Measurements from ENCODE around the gene MAP1LC3A.

The MAP1LC3A gene

DNA sequence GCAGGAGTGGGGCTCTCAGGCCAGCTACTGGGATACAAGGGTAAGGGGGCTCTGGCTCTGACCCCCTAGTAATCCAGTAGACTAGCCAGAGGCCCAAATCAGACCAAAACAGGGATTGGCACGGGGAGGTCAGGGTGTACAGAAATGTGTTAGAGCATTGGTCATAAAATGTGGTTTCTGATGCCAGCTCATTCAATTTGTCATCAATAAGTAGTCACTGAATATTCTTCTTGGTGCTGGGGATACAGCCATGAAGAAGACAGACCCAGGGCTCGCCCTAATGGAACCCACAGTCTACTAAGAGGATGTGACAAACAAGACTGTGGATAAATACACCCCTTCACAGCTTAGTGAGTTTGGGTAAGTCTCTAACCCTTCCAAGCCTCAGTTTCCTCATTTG, 11.1 kb downstream of the MAP1LC3A start:
- H3K9me3 Mint-ChIP-seq: no peaks in the 10 kb centered on the region
- H3K27me3 Mint-ChIP-seq (ENCODE audit: low read depth): no peaks in the 10 kb centered on the region
- no peak overlapping the region for H3K27ac Mint-ChIP-seq
- H3K4me3 Mint-ChIP-seq: no peak overlapping the region
- peaks cover 11% of the 10 kb centered on the region for H3K4me1 Mint-ChIP-seq (ENCODE audit: low read depth)
- H3K36me3 Mint-ChIP-seq (ENCODE audit: low read depth): peaks cover 9% of the 10 kb centered on the region

DNA sequence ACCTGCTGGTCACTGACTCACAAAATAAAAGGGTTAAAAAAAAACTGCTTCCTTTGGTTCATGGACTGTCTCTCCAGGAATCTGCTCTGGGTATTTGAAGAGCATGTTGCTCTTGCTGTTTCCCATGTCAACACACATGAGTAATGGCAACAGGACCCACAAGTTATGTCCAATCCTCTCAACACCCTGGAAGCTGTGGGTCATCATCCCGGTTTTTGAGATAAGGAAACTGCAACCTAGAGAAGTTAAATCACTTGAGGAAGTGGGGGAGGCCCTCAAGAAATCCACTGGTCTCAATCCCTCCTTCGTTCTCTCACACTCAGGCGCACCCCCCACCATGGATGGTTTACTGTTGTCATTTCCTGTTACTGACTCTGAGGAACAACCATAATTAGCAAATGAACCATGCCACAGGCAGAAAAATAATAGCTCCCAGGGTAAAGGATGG, 12.4 kb downstream of the MAP1LC3A start:
- peak overlapping the region; percentile 63 for H3K27ac Mint-ChIP-seq
- peaks cover 9% of the 10 kb centered on the region for H3K4me1 Mint-ChIP-seq (ENCODE audit: low read depth)
- H3K36me3 Mint-ChIP-seq (ENCODE audit: low read depth): peaks cover 12% of the 10 kb centered on the region
- H3K9me3 Mint-ChIP-seq: no peaks in the 10 kb centered on the region
- H3K4me3 Mint-ChIP-seq: no peak overlapping the region
- no peaks in the 10 kb centered on the region for H3K27me3 Mint-ChIP-seq (ENCODE audit: low read depth)

DNA sequence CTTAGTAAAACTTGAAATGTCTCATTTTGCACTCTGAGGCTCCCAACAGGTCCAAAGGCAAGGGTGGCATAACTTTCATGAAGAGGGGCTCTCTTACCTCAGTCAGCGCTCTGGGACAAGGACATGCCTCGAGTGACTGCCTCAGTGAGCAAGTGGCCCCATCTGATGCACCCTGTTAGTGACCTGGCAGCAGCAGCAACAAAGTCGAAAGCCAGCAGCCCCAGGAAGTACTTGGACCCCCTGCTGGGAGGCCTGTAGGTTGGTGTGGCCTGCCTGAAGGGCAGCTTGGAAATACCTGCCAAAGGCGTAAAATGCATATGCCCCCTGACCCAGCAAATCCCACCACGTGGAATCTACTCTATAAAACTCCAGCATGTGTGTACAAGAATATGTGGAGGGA, 13.2 kb downstream of the MAP1LC3A start:
- no peak overlapping the region for H3K4me3 Mint-ChIP-seq
- peaks cover 9% of the 10 kb centered on the region for H3K4me1 Mint-ChIP-seq (ENCODE audit: low read depth)
- no peaks in the 10 kb centered on the region for H3K27me3 Mint-ChIP-seq (ENCODE audit: low read depth)
- no peaks in the 10 kb centered on the region for H3K9me3 Mint-ChIP-seq
- H3K27ac Mint-ChIP-seq: no peak overlapping the region
- peaks cover 12% of the 10 kb centered on the region for H3K36me3 Mint-ChIP-seq (ENCODE audit: low read depth)

DNA sequence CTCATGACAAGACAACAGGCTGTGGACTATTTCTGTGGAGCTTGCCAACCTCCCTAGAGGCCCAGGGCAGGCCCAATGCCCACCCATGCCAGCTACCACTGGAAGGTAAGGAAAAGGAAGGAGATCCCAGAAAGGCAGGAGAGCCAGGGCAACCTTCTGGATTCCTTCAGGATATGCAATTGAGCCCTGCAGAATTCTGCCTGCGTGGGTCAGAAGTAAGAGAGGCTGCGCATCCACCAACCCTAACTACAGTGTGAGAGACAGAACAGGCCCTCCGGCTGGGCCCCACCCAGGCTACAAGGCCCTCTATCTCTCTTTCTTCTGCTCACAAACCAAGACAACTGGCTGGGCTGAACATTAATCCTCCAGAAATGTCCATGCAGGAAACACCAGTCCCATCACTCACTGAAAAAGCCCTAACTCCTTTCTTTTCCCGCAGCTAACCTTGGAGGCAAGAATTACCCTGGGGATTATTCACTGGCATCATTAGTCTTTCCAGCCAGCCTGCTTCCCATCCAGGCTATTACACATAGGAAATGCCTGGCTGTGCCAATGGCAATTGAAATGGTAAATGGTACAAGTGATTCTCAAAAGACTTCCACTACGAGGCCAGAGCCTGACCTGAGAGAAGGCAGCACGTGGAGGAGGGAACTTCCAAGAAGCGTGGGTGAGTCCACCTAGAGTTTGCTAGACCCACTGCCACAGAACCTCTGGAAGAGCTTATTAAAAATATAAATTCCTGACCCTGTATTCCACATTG, 15.2 kb downstream of the MAP1LC3A start:
- Mint-ChIP-seq H3K27me3 (ENCODE audit: low read depth) (no peaks in the 10 kb centered on the region), H3K36me3 (ENCODE audit: low read depth) (peaks cover 11% of the 10 kb centered on the region), H3K4me1 (ENCODE audit: low read depth) (peaks cover 14% of the 10 kb centered on the region), H3K27ac (no peak overlapping the region), H3K4me3 (no peak overlapping the region), H3K9me3 (no peaks in the 10 kb centered on the region)

DNA sequence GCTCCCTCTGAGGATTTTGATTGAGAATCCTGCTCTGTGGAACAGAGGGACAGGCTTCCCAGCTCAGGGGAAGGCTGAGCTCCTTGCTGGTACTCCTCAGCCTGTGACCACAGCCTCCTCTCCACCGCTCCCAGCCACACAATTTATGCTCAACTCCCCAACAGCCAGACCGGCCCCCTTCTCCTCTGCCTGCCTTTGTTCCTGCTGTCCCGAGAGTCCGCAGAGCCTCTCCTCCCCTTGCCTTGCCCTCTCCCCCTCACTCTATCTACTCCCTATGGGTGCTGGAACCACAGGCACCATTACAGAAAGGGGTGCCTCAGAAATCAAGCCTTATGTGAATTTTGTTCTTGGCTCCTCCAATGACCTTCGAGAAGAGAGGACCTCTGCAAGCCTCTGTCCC, 15.9 kb downstream of the MAP1LC3A start:
- H3K27ac Mint-ChIP-seq: no peak overlapping the region
- no peaks in the 10 kb centered on the region for H3K9me3 Mint-ChIP-seq
- H3K4me1 Mint-ChIP-seq (ENCODE audit: low read depth): peaks cover 15% of the 10 kb centered on the region
- peaks cover 11% of the 10 kb centered on the region for H3K36me3 Mint-ChIP-seq (ENCODE audit: low read depth)
- H3K4me3 Mint-ChIP-seq: no peak overlapping the region
- H3K27me3 Mint-ChIP-seq (ENCODE audit: low read depth): no peaks in the 10 kb centered on the region

DNA sequence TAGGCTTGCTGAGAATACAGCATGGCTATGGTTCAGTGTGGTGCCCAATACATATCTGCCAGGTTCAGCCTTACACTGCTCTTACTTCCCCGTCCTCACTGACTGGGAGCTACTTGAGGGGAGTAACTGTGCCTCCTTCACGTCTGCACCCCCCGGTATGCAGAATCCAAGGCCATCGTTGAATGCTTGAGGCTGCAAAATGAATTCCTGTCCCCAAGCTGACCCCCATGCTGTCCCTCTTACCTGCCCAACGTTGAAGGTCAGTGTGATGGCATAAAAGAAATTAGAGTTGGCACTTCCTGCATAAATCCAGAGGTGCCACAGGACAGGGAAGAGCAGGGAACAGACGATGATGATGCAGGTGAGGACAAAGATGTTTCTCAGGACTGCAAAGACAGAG, 16.3 kb downstream of the MAP1LC3A start:
- no peaks in the 10 kb centered on the region for H3K9me3 Mint-ChIP-seq
- H3K4me3 Mint-ChIP-seq: no peak overlapping the region
- H3K36me3 Mint-ChIP-seq (ENCODE audit: low read depth): peaks cover 13% of the 10 kb centered on the region
- no peaks in the 10 kb centered on the region for H3K27me3 Mint-ChIP-seq (ENCODE audit: low read depth)
- H3K27ac Mint-ChIP-seq: no peak overlapping the region
- H3K4me1 Mint-ChIP-seq (ENCODE audit: low read depth): peaks cover 19% of the 10 kb centered on the region

DNA sequence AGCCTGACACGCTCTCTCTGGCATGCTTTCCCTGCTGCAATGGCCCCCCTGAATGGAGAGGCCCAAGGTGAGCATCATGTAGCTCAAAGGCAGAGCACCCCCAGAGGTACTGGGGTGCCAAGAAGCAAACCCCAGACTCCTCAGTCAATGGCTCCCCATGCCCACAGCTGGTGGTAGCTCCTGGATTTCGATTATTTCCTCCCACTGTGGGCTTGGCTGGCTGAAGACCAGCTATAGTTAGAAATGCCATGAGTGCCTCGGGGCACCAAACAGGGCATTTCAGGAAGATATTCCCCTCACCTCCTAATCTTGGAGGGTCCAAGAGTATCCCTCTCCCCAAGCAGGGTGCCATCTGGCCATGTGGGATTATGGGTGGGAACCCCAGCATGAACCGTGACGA, 16.8 kb downstream of the MAP1LC3A start:
- Mint-ChIP-seq H3K4me3 (no peak overlapping the region), H3K27me3 (ENCODE audit: low read depth) (no peaks in the 10 kb centered on the region), H3K36me3 (ENCODE audit: low read depth) (peaks cover 13% of the 10 kb centered on the region), H3K9me3 (no peaks in the 10 kb centered on the region), H3K4me1 (ENCODE audit: low read depth) (peaks cover 24% of the 10 kb centered on the region), H3K27ac (no peak overlapping the region)

DNA sequence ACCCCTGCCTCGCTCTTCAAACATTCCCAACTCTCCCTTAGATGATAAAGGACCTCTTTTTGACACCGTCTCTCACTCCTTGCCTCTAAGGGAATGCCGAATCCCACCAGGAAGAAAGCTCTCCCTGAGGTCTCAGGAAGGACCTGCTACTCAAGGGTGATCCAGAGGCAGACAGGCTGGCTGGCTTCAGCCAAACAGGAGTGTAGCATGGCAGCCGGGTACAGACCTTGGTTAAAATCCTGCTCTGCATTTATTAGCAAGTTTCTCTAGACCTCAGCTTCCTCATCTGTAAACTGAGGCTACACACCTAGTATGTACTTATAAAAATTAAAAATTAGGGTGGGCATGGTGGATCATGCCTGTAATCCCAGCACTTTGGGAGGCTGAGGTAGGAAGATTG, 17.2 kb downstream of the MAP1LC3A start:
- H3K27me3 Mint-ChIP-seq (ENCODE audit: low read depth): no peaks in the 10 kb centered on the region
- no peak overlapping the region for H3K4me3 Mint-ChIP-seq
- H3K9me3 Mint-ChIP-seq: no peaks in the 10 kb centered on the region
- no peak overlapping the region for H3K27ac Mint-ChIP-seq
- H3K36me3 Mint-ChIP-seq (ENCODE audit: low read depth): peaks cover 14% of the 10 kb centered on the region
- H3K4me1 Mint-ChIP-seq (ENCODE audit: low read depth): peaks cover 27% of the 10 kb centered on the region

DNA sequence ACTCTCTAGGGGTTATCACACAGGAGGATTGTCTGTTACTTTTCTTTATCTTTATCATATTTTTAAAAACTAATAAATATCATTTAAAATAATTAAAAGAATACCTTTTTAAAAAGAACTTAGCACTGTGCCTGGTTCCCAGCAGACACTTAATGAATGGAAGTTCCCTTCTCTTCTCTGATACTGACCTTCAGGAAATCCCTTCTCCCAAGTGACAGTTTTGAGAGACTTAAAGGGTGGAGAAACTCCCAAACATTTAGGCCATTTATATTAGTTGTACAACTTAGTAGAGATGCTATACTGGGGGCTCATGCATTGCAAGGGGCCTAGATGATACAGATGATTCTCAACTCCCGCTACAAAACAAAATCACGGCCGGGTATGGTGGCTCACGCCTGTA, 18.5 kb downstream of the MAP1LC3A start:
- H3K36me3 Mint-ChIP-seq (ENCODE audit: low read depth): peaks cover 17% of the 10 kb centered on the region
- peaks cover 32% of the 10 kb centered on the region for H3K4me1 Mint-ChIP-seq (ENCODE audit: low read depth)
- H3K27ac Mint-ChIP-seq: no peak overlapping the region
- H3K27me3 Mint-ChIP-seq (ENCODE audit: low read depth): no peaks in the 10 kb centered on the region
- no peaks in the 10 kb centered on the region for H3K9me3 Mint-ChIP-seq
- no peak overlapping the region for H3K4me3 Mint-ChIP-seq

DNA sequence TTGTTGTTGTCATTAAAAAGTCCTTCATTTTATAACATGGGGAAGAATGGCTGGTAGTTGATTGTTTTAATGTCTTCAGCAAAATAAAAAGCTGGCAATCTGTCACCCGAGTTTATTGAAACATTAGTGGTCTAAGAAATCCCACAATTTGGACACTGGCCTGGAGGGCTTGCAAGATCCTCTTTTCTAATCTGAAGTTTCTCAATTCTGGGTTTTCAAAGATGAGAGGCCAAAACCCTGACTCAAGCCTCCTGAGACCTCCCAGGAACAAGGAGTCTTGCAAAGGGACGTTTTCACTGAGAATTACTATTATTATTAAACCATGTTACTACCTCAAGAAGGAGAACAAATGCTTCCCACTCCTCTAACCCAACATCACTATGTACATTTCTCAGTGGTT, 19.5 kb downstream of the MAP1LC3A start:
- H3K9me3 Mint-ChIP-seq: no peaks in the 10 kb centered on the region
- H3K4me3 Mint-ChIP-seq: no peak overlapping the region
- no peaks in the 10 kb centered on the region for H3K27me3 Mint-ChIP-seq (ENCODE audit: low read depth)
- no peak overlapping the region for H3K27ac Mint-ChIP-seq
- peaks cover 17% of the 10 kb centered on the region for H3K36me3 Mint-ChIP-seq (ENCODE audit: low read depth)
- peaks cover 37% of the 10 kb centered on the region for H3K4me1 Mint-ChIP-seq (ENCODE audit: low read depth)

DNA sequence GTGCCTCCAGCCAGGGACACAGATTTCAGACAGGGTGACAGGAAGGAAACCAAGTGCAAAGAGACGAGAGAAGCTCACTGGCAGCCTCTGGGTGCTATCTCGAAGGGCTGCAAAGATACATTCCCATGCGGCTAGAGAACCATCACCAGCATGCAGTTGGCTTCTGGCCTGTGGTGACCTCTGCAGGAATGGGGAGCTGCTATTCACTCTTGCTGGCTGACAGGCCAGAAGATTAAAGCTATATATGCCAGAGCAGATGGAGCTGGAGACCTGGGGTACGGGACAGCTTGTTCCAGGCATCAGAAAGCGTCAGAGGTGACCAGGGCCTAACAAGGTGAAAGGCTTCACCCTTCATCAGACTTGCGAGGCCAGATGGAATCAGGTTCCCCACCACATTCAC, 20.0 kb downstream of the MAP1LC3A start:
- Mint-ChIP-seq H3K9me3 (no peaks in the 10 kb centered on the region), H3K36me3 (ENCODE audit: low read depth) (peaks cover 20% of the 10 kb centered on the region), H3K27me3 (ENCODE audit: low read depth) (no peaks in the 10 kb centered on the region), H3K4me3 (no peak overlapping the region), H3K4me1 (ENCODE audit: low read depth) (peaks cover 37% of the 10 kb centered on the region), H3K27ac (peak overlapping the region; percentile 36)

DNA sequence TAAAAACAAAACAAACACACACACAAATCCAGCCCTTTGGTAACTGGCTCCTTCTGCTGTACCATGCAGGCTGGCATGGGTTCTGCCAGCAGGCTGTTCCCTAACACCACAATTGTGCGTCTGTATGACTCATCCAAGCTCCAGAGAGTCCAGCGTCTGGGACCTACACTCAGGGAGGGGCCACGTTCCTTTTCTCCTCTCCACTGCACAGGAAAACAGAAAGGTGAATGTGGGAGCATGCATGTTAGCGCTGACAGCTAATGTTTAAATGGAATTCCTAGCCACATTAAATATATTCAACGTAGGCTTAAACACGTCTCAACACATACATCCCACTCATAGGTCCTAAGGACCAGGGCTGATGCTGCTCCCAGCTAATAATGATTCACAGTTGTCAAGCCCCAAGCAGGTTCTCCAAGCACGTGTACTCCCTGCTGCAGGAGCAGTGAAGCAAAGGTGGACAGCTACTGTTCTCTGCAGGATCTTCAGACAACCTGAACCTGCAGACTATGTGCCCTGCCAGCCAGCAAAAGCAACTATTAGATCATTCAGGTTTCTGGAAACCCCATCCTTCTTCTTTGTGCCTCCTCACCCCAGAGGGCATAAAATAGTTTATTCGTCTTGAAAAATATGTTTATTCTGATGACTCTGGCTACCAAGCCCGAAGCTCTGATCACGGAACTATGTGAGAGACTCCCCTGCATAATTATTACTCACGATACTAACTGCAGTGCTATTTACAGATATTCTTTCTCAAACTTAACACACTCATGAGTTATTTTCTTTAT, 20.9 kb downstream of the MAP1LC3A start:
- H3K27ac Mint-ChIP-seq: peak overlapping the region; percentile 96
- no peaks in the 10 kb centered on the region for H3K9me3 Mint-ChIP-seq
- H3K36me3 Mint-ChIP-seq (ENCODE audit: low read depth): peaks cover 18% of the 10 kb centered on the region
- H3K4me3 Mint-ChIP-seq: no peak overlapping the region
- peaks cover 35% of the 10 kb centered on the region for H3K4me1 Mint-ChIP-seq (ENCODE audit: low read depth)
- H3K27me3 Mint-ChIP-seq (ENCODE audit: low read depth): no peaks in the 10 kb centered on the region

DNA sequence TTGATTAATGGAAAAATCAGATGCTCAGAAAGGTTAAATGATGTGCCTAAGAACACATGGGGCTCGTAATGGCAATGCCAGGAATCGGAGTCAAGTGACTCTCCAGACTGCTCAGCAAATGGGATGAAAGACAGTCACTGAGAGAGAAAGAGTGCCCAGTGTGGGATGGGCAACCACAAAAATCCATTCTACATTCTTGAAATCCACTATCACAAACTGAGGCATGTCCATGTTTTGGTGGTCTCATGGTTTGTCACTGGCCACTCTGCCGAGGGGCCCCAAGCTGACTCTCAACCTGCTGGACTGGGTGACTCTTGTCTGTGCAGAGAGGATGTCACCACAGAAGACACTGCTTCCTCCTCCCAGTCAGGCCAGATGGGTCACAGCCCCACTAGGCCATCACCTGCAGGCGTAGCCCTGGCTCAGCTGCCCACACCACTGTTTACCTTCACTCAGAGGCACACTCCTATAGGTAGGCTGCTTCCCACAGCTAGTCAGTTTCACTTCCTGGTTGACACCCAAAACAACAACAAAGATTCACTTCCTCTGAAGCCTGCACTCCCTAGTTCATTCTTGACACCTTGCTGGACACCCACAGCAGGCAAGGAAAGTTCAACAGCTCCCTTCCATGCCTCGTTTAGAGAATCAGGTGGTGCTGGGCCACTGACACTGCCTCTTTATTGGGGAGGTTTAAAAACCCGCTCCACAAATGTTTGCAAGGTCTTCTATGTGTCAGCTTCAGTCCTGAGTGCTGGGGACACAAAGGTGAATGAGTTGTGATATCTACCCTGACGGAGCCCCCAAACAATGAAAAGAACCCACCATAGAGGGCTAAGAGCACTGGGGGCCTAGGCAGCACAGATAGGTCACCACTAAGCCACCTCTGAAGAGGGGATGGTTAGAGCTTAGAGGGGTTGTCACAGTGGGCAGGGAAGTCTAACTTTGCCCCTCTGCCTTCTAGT, 21.7 kb downstream of the MAP1LC3A start:
- Mint-ChIP-seq H3K9me3 (no peaks in the 10 kb centered on the region), H3K4me1 (ENCODE audit: low read depth) (peaks cover 35% of the 10 kb centered on the region), H3K4me3 (peak overlapping the region; percentile 51), H3K27ac (peak overlapping the region; percentile 96), H3K27me3 (ENCODE audit: low read depth) (no peaks in the 10 kb centered on the region), H3K36me3 (ENCODE audit: low read depth) (peaks cover 16% of the 10 kb centered on the region)
